GM04504 (cell line): ENCODE data around the gene DZIP1.
"Not testable (repeated sequence)": the region's sequence is repeated elsewhere in the genome, so short reads cannot be mapped to it uniquely, and the experiment has no call there.

Experiments used
- DNase-seq: peaks from one replicate; pipeline ENCODE4 v3.0.0-alpha.2; 2012; ENCODE audit warnings: low read depth

Gene DZIP1, protein sequence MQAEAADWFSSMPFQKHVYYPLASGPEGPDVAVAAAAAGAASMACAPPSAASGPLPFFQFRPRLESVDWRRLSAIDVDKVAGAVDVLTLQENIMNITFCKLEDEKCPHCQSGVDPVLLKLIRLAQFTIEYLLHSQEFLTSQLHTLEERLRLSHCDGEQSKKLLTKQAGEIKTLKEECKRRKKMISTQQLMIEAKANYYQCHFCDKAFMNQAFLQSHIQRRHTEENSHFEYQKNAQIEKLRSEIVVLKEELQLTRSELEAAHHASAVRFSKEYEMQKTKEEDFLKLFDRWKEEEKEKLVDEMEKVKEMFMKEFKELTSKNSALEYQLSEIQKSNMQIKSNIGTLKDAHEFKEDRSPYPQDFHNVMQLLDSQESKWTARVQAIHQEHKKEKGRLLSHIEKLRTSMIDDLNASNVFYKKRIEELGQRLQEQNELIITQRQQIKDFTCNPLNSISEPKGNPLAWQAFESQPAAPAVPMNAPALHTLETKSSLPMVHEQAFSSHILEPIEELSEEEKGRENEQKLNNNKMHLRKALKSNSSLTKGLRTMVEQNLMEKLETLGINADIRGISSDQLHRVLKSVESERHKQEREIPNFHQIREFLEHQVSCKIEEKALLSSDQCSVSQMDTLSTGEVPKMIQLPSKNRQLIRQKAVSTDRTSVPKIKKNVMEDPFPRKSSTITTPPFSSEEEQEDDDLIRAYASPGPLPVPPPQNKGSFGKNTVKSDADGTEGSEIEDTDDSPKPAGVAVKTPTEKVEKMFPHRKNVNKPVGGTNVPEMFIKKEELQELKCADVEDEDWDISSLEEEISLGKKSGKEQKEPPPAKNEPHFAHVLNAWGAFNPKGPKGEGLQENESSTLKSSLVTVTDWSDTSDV

GRCh38 chr13:95644601-95645052 lies at the start of gene DZIP1:
Gene DZIP1, minus strand, starts transcription at chr13:95644706. Its CDS starts 2,677 bp downstream, at chr13:95642029.
- peak; percentile 59 for DNase-seq

GRCh38 chr13:95690986-95691385 lies 46.5 kb upstream of the DZIP1 start:
- DNase-seq, result not testable (repeated sequence)

DNA sequence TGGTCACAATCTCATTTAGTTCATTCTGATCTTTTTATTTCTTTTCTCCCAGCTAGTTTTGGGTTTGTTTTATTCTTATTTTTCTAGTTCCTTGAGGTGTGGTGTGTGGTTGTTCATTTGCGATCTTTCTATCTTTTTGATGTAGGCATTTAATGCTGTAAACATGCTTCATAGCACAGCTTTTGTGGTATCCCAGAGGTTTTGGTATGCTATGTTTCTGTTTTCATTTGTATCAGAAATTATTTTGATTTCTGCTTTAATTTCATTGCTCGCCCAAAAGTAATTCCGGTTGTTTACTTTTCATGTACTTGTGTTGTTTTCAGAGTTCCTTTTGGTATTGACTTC lies 45.0 kb upstream of the DZIP1 start:
- DNase-seq, result no peak

DNA sequence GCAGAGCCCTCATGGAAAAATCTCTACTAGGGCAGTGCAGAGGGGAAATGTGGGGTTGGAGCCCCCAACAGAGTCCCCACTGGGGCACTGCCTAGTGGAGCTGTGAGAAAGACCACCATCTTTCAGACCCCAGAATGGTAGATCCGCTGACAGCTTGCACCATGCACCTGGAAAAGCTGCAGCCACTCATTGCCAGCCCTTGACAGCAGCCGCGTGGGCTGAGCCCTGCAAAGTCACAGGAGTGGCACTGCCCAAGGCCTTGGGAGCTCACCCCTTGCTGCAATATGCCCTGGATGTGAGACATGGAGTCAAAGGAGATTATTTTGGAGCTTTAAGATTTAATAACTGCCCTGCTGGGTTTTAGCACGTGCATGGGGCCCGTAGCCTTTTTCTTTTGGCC lies 40.5 kb upstream of the DZIP1 start:
- DNase-seq, result not testable (repeated sequence)

DNA sequence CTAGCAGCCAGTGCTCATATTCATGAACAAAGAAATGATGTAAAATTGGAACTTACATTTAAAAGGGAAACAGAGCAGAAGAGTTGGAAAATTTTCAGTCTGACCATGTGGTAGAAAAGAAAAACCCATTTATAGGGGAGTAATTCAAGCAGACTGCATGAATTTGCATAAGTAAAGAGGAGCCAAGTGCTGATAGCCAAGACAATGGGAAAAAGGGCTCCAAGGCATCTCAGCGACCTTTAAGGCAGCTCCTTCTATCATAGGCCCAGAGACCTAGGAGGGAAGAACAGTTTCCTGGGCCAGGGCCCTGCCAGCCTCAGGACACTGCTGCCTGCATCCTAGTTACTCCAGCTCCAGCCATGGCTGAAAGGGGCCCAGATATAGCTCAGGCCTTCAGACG lies 39.9 kb upstream of the DZIP1 start:
- no peak for DNase-seq

DNA sequence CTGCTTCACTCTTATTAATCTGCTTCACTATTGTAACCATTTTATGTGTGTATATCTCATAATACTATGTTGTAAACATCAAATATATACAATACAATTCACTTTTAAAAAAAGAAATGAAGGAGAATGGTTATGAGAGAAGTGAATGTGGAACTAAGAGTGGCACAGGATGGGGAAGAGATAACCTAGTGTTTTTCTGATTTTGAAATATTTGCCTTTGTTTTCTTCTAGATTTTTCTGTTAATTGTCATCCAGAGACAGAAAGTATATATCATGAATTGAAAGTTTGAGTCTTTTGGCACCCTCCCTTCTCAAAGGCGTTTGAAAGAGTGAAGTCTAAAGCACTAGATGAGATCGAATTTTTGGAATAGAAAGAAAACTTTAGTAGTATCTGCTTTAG lies 35.2 kb upstream of the DZIP1 start:
- DNase-seq, result no peak

DNA sequence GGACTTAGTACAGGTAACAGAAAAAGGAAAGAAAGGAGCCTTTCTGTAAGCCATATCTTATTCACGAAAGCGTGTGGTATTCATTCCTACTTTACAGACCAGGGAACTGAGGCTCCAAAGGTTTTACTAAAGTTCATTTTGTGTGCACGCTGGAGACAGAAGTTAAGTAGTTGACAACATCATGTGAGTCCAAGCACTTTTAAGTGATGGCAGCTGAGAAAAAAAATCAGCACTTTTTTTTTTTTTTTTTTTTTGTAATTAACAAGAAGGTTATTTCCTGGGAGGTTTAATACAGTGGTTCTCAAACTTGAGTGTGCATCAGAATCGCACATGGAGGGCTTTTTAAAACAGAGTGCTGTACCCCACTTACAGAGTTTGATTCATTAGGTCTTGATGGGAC lies 34.5 kb upstream of the DZIP1 start:
- no peak for DNase-seq

DNA sequence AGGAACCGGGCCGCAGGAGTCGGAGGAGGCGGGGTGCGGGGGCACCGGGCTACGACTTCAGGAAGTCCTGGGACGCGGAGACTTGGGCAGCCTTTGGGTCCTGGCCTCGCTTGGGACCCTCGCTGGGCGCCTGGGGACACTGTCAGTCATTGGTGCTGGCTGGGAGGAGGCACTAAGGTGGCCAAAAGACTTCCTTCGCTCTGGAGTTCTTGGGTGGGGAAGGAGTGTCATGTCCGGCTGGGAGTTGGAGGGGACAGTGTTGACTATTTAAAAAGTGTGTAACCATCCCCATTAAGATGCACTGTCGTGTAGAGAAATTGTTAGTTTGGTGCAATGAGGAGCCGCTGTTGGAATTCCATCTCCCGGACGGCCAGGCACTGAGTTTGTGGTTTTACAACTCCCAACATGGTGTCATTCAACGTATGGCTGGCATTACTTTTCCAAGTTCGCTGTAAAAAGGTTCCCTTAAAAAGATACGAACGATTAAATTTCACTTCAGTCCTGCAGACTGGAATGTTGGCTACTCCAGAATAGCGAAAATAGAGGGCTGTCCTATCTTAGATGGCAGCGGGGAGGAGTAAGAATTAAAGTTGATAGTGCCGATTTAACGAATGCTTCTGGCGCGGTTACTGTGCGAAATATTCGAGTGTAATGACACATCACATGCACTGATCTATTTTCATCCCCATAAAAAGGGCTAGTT lies 33.2 kb upstream of the DZIP1 start:
- no peak for DNase-seq

GRCh38 chr13:95676762-95677563 lies 32.5 kb upstream of the DZIP1 start, which contains the start of gene DNAJC3:
Gene DNAJC3, plus strand, starts transcription at chr13:95677139. Its CDS starts 117 bp downstream, at chr13:95677256.
- peak; percentile 95 for DNase-seq

- DNase-seq, result peak; percentile 13
Observed at GRCh38 chr13:95676105-95676761, 31.7 kb upstream of the DZIP1 start.

GRCh38 chr13:95671597-95671996 lies 27.1 kb upstream of the DZIP1 start:
- no peak for DNase-seq

DNA sequence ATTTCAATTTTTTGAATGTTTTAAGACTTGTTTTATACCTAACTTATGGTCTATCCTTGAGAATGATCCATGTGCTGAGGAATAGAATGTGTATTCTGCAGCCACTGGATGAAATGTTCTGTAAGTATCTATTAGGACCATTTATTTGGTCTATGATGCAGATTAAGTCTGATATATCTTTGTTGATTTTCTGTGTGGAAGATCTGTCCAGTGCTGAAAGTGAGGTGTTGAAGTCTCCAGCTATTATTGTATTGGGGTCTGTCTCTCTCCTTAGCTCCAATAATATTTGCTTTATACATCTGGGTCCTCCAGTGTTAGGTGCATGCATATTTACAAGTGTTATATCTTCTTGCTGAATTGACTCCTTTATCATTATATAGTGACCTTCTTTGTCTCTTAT lies 22.7 kb upstream of the DZIP1 start:
- not testable (repeated sequence) for DNase-seq

GRCh38 chr13:95660981-95661581 lies 16.6 kb upstream of the DZIP1 start:
- DNase-seq, result peak; percentile 23

DNA sequence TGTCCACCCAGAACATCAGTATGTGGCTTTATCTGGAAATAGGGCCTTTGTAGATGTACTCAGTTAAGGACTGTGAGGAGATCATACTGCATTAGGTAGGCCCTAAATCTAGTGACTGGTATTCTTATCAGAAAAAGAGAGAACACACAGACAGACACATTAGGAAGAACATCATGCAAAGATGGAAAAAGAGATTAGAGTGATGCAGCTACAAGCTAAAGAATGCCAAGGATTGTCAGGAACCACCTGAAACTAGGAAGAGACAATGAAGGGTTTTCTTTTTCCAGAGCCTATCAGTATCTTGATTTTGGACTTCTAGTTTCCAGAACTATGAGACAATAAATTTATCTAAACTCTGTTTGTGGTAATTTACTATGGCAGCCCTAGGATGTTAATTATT lies 15.0 kb upstream of the DZIP1 start:
- no peak for DNase-seq

DNA sequence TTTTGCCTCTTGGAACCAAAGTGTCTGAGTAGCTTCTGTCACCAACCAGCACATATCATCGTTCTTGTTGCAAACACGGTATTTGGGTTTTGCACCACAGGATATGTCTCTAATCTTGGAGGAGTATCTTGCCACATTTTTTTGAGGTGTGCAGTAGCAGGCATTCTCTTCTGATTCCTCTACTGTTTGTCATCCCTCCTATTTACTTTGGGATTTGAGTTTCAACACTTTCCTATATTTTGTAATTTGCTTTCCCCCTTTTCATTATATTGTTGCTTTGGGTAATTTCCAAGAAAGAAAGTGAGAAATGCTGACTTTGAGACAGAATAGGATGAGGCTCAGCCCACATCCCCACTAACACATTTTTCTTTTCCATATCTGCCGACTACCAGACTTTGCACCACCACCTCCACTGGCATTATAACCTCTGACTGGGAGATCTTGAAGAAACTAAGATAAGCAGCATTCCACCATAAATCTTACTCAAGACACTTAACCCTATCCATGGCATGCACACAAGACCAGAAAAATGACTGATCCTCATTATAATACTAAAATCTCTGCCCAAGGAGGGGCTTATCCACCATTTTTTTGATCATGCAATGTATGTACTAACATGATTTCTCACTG lies 12.0 kb upstream of the DZIP1 start:
- no peak for DNase-seq

- no peak for DNase-seq
Observed at GRCh38 chr13:95652821-95653220, 8.3 kb upstream of the DZIP1 start.

GRCh38 chr13:95652244-95652764 lies 7.8 kb upstream of the DZIP1 start:
- DNase-seq, result no peak

GRCh38 chr13:95650696-95651095 lies 6.2 kb upstream of the DZIP1 start:
- no peak for DNase-seq

DNA sequence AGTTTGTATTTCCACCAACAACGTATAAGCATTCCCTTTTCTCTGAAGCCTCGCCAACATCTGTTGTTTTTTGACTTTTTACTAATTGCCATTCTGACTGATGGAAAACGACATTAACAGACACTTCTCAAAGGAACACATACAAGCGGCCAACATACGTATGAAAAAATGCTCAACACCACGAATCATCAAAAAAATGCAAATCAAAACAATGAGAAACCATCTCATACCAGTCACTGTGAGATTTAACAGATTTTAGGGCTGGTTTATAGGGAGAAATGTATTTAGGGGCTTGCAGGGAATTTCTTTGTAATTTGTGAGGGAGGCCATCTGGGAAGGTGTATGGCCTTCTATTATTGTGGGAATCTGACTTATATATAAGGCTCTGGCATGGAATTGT lies 2.8 kb upstream of the DZIP1 start:
- no peak for DNase-seq
